NOMO-1 treated with dmso at 0.1 percent for 144 hours (cell line): ENCODE measurements around the gene PLEKHG4.

Experiments
- DNase-seq: peaks from one replicate; lab custom pipeline; 2025; ENCODE audit not compliant: unreplicated experiment; lab: John Stamatoyannopoulos, UW

The PLEKHG4 gene

DNA sequence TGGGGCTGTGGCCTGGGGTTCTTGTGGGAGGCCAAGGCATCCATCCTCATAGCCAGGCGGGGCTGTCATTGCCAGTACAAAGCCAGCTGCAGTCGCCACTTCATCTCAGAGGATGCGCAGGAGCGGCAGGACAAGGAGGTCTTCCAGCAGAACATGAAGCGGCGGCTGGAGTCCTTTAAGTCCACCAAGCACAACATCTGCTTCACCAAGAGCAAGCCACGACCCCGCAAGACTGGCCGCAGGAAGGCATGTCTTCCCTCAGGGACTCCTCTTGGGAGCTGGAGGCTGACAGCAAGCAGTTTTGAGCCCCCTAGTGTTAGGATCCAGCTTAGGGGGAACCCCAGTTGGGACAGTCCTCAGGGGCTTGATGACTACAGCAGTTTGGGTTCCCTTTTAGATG, 15.1 kb upstream of the PLEKHG4 start:
- no peak for DNase-seq

DNA sequence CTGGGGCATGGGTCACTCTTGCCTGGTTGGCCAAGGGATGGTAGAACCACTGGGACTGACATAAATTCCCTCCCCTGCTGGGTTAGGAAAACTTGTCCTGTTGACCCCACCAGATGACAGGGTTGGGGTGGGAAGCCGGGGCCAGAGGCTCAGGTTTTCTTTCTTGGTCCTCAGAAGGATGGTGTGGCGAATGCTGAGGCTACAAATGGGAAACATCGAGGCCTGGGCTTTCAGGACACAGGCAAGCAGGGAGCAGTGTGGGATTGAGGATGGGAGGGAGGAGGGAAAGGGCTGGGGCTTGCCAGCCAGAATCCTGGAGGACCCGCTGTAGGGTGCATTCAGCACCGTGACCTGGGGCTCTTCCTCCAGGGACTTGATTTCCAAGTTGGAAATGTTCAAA, 14.5 kb upstream of the PLEKHG4 start:
- no peak for DNase-seq

DNA sequence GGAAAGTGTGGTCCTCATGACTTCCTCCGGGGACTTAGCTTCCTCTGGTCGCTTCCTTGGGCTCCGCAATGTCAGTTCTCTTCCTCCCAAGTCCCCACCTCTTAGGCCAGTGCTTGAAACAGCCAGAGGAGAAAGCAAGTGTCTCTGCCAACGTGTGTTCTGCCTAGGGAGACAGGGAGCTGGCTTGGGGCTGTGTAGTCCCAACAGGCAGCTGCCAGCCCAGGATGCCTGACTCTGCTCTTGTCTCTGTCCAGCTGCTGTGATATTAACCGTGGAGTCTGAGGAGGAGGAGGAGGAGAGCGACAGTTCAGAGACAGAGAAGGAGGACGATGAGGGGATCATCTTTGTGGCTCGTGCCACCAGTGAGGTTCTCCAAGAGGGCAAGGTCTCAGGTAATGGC, 13.5 kb upstream of the PLEKHG4 start:
- no peak for DNase-seq

DNA sequence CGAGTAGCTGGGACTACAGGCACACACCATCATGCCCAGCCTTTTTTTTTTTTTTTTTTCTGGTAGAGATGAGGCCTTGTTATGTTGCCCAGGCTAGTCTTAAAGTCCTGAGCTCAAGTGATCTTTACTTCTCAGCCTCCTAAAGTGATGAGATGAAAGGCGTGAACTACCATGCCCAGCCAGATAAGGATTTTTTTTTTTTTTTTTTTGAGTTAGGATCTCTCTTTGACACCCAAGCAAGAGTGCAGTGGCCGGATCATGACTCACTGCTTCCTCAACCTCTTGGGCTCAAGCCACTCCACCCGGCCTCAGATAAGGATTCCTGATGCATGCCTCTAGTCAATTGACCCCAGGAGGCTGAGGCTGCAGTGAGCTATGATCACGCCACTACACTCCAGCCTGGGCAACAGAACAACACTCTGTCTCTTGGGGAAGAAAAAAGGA, 11.2 kb upstream of the PLEKHG4 start:
- DNase-seq = no peak

DNA sequence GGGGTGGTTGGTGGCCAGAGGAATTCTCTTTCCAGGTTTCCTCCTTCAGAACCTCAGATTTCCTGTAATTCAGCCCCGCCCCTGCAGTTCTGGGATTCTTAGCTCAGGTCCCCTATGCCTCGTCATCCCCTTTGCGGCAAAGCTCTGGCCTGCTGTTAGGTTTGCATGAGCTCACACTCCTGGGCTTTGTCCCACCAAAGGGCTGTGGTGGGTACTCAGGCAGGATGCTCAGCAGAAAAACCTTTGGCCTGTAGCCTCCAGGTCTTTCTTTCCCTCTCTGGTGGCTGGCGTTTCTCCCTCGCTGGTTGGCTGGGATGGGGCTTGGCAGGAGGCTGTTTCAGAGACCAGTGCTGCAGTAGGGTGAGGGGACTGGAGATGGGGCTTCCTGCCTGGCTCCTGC, 9.6 kb upstream of the PLEKHG4 start:
- DNase-seq = no peak

DNA sequence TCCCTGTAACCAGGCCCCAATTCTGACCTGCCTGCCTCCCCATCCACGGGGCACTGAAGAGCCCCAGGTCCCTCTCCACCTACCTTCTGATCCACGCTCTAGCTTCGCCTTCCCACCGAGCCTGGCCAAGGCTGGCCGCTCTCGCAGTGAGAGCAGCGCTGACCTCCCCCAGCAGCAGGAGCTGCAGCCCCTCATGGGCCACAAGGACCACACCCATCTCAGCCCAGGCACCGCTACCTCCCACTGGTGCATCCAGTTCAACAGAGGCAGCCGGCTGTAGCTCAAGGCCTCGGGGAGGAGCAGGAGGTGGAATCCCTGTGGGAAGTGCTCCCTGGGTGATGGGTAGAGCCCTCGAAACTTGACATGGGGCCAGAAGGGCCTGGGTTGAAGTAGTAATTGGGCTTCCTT, 8.4 kb upstream of the PLEKHG4 start:
- no peak for DNase-seq

DNA sequence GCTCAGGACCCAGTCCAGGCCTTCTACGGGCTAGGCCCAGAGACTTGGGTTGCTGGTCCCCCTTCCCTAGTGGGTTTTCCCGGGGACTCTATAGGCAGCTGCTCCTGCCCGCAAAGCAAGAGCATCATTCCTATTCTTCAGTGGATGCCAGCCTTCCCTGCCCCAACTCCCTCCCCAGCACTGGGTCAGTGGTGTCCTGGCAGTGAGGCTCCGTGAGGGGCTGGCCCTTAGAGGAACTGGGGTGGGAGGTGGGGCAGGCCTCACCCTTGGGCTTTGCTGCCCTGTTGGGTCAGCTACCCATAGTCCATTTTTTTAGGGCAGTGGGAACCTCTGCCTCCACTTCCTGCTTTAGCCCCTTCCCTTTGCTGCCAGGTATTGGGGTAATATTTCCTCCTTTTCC, 7.9 kb upstream of the PLEKHG4 start:
- no peak for DNase-seq

DNA sequence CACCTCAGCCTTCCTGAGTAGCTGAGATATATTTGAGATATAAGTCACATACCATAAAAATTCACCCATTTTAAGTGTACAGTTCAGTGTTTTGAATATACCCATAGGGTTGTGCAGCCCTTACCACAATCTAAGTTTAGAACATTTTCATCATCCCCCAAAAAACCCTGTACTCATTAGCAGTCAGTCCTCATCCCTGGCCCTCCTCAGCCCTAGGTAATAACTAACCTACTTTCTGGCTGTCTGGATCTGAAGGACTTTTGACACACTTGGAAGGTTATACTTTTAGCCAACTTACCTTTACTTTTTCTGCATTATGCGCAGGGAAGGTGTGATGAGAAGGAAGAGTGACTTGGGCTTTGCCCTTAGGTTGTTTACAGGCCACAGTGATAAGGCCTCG, 4.0 kb upstream of the PLEKHG4 start:
- DNase-seq = no peak

DNA sequence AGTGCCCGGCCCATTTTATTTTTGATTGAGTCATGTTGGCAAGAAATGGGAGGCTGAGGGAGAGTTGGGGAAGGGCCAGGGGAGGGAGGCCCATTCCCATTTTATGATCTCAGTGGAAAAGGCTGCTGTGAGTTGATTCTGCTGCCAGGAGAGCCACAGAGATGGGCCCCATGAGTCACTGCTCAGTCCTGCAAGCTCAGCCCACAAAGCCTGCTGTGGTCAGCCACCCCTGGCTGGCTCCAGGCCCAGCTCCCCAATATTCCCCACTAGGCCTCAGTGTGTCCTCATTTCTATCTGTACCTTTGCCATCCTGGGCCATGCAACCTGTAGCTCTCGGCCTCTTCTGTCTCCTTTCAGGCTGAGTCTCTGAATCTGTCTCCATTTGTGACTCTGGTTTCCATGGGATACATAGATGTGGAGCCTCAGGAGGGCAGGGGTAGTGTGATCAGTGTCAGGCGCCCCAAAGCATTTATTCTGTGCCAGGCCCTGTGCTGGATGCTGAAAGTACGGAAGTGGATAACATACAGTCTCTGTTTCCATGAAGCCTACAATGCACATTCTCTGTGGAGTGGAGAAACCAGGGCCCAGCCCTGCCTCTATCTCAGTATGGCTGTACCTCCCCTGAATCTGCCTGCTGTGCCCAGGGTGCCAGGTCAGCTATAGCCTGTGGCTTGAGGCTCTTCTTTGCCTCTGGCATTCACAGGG, 1.9 kb upstream of the PLEKHG4 start:
- no peak for DNase-seq

DNA sequence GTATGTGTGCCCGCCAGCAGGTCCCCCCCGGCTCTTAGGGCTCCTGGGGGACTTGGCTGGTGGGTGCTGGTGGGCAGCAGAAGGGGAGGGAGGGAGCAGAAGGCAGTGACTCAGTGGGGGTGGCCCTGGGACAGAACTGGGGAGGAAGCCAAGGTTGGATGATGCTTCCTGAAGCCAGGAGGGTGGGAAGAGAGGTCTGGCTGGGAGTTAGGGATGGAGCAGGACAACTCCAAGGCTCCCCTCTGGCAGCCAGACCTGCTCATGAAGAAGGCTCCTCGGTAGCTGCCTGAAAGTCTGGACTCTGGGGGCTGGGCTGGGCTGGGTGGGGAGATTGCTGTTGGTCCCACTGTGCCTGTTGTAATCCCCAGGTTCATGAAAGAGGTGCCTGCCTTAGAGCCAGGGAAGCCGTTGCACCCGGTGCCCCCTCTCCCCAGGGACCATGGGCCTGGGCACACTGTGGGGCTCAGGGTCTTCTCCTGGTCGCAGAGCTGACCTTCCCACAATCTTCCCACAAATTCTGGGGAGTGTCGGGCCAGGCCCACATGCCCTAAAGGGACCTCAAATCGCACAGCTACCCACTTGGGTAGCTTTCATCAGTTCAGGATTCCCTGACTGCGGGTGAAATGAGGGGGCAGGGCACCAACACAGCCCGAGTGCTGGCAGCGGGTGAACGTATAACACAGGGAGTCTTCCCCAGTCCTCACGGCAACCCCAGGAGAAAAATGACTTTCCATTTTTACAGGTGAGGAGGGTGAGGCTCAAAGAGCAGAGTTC, 1.1 kb upstream of the PLEKHG4 start:
- DNase-seq = no peak

DNA sequence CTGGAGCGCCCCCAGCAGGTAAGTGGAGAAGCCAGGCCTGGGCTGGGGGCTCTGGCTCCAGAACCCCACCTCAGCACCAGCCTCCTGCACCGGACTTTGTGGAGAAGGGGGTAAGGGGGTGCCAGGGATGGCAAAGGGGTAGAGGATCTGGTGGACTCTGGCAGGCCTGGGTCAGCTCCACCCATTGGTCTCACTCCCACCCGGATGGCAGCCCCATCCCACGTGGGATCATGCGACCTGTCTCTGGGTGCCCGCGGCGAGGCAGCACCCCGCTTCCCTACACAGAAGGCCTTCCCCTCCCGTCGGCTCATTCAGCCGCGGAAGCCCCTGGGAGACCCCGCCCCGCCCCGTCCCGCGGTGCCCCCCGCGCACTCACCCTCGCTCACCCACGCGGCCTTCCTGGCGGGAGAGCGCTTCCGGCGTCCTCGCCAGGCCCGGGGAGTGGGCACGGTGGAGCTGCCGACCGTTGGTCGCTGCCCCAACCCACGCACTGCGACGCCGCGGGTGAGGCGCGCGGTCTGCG, 498 bp upstream of the PLEKHG4 start:
- DNase-seq = no peak

DNA sequence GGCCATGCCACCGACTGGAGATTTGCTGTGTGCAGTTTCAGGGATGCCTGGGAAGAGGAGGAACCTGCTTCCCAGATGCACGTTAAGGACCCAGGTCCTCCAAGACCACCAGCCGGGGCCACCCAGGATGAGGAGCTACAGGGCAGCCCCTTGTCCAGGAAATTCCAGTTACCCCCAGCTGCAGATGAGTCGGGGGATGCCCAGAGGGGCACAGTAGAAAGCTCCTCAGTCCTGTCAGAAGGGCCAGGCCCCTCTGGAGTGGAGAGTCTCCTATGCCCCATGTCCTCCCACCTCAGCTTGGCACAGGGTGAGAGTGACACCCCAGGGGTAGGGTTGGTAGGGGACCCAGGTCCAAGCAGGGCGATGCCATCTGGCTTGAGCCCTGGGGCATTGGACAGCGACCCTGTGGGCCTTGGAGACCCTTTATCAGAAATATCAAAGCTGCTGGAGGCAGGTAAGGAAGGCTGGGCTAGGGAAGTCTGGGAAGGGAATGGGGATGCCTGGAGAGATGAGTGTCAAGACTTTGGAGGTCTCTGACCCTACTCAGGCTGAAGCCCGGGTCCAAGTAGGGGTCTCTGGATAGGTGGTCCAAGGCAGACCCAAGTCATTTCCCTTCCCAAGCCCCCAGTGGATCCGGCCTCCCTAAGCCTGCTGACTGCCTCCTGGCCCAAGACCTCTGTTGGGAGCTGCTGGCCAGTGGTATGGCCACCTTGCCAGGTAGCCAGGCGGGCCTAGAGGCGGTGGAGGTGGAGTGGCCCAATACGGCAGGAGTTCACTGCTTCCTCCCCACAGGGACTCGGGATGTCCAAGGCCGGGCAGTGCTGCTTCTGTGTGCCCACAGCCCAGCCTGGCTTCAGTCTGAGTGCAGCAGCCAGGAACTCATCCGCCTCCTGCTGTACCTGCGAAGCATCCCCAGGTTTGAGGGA, 1.0 kb downstream of the PLEKHG4 start:
- no peak for DNase-seq

DNA sequence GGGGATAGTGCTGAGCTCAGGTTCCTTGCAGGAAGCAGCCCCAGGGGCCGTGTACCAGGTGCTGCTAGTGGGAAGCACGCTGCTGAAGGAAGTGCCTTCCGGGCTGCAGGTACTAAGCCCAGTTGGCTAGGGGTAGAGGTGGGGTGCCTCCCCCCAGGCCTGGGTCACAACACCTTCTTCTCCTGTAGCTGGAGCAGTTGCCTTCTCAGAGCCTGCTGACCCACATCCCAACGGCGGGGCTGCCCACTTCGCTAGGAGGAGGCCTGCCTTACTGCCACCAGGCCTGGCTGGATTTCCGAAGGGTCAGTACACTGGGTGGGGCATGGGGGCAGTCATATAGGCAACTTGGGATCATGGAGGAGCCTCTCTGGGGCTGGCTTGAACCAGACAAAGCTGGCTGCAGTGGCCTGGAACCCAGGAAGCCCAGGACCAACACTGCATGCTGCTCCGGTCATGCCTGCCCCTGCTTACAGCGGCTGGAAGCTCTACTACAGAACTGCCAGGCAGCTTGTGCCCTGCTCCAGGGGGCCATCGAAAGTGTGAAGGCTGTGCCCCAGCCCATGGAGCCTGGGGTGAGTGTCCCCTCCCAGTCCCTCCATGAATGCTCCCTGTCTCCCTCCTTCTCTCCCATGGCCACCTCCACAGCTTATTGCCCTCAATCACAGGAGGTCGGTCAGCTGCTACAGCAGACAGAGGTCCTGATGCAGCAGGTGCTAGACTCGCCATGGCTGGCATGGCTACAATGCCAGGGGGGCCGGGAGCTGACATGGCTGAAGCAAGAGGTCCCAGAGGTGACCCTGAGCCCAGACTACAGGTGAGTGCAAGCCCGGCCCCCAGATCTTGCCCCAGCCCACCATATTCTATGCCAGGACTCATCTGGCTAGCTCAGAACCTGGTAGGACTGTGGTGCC, 2.5 kb downstream of the PLEKHG4 start:
- DNase-seq = no peak

DNA sequence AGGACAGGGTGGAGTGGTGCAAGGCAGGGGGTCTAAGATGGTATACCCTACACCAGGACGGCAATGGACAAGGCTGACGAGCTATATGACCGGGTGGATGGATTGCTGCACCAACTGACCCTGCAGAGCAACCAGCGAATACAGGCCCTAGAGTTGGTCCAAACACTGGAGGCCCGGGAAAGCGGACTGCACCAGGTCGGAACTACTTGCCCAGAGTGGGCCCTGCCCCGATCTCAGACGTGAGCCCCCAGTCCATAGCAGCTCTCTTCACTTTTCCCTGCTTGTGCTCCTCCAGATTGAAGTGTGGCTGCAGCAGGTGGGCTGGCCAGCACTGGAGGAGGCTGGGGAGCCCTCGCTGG, 3.1 kb downstream of the PLEKHG4 start:
- DNase-seq = no peak

DNA sequence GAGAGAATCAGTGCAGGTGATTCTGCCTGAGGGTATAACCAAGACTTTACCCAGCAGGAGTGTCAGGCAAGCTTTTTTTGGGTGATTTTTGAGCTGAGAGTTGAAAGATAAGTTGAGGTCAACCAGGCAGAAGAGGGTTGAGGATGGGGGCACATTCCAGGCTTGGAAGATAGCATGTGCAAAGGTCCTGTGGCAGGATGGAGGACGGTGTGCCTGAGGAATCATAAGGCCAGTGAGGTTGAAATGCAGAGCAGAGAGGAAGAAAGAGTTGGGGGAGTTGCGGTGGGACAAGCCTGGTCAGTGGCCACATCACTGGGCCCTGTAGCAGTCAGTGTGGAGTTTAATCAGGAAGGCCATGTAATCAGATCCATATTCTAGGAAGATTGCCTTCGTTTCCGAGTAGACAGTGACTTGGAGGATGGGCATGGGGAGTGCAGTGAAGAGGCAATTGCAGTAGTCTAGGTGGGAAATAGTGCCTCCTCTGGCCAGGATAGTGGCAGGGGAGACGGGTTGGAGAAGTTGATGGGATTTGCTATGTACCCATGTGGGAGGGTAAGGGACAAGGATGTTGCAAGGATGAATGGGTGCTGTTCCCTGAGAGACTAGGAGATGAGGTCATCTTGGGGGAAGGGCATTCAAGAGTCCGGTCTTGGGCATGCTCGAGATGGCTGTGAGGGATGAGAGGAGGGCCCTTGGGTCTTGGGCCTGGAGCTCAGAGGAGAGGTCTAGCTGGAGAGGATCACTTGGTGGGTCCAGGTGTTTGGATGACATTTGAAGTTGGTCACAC, 3.9 kb downstream of the PLEKHG4 start:
- no peak for DNase-seq

DNA sequence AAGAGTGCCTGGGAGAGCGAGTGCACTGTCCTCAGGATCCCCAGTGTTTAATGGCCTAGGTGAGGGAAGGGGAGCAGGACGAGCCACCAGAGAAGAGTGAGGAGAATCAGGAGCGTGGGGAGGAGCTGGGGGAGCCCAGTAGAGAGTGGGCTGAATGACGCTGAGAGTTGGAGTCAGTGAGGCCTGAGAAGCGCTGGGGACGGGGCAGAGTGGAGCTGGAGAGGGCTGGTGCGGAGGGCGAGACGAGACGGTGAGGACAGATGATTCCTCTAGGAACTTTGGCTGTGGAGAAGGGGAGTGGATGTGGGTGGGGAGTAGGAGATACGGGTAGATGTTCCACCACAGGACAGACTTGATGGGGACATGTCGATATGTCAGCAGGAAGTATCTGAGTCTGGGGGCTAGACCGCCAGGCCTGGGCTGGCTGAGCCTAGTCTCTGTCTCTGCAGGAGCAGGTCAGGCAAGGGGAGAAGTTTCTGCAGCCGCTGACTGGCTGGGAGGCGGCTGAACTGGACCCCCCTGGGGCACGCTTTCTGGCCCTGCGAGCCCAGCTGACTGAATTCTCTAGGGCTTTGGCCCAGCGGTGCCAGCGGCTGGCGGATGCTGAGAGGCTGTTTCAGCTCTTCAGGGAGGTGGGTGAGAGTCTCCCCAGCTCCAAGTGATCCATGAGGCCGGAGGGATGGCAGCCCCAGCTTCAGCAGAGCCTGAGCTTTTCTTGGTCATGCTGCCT, 4.7 kb downstream of the PLEKHG4 start:
- no peak for DNase-seq

DNA sequence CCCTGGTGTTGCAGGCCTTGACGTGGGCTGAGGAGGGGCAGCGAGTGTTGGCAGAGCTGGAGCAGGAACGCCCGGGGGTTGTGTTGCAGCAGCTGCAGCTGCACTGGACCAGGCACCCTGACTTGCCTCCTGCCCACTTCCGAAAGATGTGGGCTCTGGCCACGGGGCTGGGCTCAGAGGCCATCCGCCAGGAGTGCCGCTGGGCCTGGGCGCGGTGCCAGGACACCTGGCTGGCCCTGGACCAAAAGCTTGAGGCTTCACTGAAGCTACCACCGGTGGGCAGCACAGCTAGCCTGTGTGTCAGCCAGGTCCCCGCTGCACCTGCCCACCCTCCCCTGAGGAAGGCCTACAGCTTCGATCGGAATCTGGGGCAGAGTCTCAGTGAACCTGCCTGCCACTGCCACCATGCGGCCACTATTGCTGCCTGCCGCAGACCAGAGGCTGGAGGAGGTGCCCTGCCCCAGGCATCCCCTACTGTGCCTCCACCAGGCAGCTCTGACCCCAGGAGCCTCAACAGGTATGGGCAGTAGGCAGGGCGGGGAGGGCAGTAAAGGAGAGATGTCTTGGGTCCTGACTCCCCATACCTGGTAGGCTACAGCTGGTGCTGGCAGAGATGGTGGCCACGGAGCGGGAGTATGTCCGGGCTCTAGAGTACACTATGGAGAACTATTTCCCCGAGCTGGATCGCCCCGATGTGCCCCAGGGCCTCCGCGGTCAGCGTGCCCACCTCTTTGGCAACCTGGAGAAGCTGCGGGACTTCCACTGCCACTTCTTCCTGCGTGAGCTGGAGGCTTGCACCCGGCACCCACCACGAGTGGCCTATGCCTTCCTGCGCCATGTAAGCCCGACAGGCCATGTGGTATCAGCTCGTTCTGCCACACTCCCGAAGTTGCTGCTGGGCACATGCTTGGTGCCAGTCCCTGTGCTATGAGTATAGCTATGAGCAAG, 5.6 kb downstream of the PLEKHG4 start:
- DNase-seq = no peak
